GM18873 (cell line): ENCODE results near the gene CREM.

Experiments used
- ATAC-seq: cut with Tn5 transposase; IDR thresholded peaks from one replicate; pipeline ENCODE4 v1.9.1; 2021; ENCODE audit warnings: mild to moderate bottlenecking, moderate library complexity, moderate number of reproducible peaks; ENCODE audit not compliant: unreplicated experiment, low FRiP score

CREM gene

GRCh38 chr10:35191523-35191922 is 64.9 kb downstream of the CREM start:
- ATAC-seq = no peak

- no peak for ATAC-seq
These were observed 66.1 kb downstream of the CREM start for GRCh38 chr10:35192645-35193249.

GRCh38 chr10:35194471-35194870 is 67.8 kb downstream of the CREM start:
- no peak for ATAC-seq

- ATAC-seq = no peak
These were observed 68.3 kb downstream of the CREM start for GRCh38 chr10:35194906-35195305.

GRCh38 chr10:35195361-35196306 is 69.0 kb downstream of the CREM start:
- peak; percentile 97 for ATAC-seq

- ATAC-seq = no peak
These were observed 73.8 kb downstream of the CREM start for GRCh38 chr10:35200487-35200886.

GRCh38 chr10:35201234-35201633 is 74.6 kb downstream of the CREM start:
- ATAC-seq = no peak

GRCh38 chr10:35202050-35202449 is 75.4 kb downstream of the CREM start:
- ATAC-seq = no peak

GRCh38 chr10:35203745-35204144 is 77.1 kb downstream of the CREM start:
- ATAC-seq = no peak

- ATAC-seq = no peak
These were observed 78.1 kb downstream of the CREM start for GRCh38 chr10:35204650-35205319.

GRCh38 chr10:35206274-35206673 is 79.6 kb downstream of the CREM start:
- ATAC-seq = no peak

- ATAC-seq = no peak
These were observed 81.9 kb downstream of the CREM start for GRCh38 chr10:35208536-35208935.

GRCh38 chr10:35208949-35209613 is 82.4 kb downstream of the CREM start:
- ATAC-seq = no peak

GRCh38 chr10:35210961-35211360 is 84.3 kb downstream of the CREM start:
- no peak for ATAC-seq

- ATAC-seq = no peak
These were observed 84.7 kb downstream of the CREM start for GRCh38 chr10:35211390-35211789.

GRCh38 chr10:35212856-35213255 is 86.2 kb downstream of the CREM start:
- no peak for ATAC-seq

GRCh38 chr10:35213699-35214098 is 87.1 kb downstream of the CREM start:
- no peak for ATAC-seq

- ATAC-seq = no peak
These were observed 88.0 kb downstream of the CREM start for GRCh38 chr10:35214607-35215020.

- ATAC-seq = no peak
These were observed 88.5 kb downstream of the CREM start for GRCh38 chr10:35215107-35215506.

- ATAC-seq = no peak
These were observed 89.8 kb downstream of the CREM start for GRCh38 chr10:35216303-35216905.
